ENCODE results near the gene UBR1. TPM values are rescaled to one million over a fixed set of nuclear protein-coding genes. Genes with fewer than 3 reads are reported as not detected.

Gene UBR1
- total and polyA plus RNA-seq, 2 donors (not counting 3 experiments of a cell fraction or from before 2014, with no cell fraction given) = 5.3 to 26.9 TPM

GRCh38 chr15:43103907-43104306, 1.9 kb downstream of the UBR1 start:
- no peak overlapping the region for H3K4me2 ChIP-seq (ENCODE audit: insufficient read depth, low read length)
- no peak overlapping the region for H3K27ac ChIP-seq (ENCODE audit: insufficient read depth, low read depth, low read length)
- TF ChIP-seq POLR2A (IDR thresholded peaks at IDR 0.05; ENCODE audit: low read depth, low read length) (no peak), GATA2 (IDR thresholded peaks at IDR 0.05; ENCODE audit: insufficient read depth, insufficient read length, low read depth, low read length) (no peak), MYC (IDR thresholded peaks at IDR 0.05; ENCODE audit: low read depth, low read length) (no peak), JUN (IDR thresholded peaks at IDR 0.05; ENCODE audit: borderline replicate concordance, insufficient read depth, insufficient read length, low read depth) (no peak), FOS (IDR thresholded peaks at IDR 0.05; ENCODE audit: borderline replicate concordance, insufficient read depth, low read length) (no peak), EZH2 (IDR thresholded peaks at IDR 0.05; ENCODE audit: borderline replicate concordance, low read depth, low read length, severe bottlenecking) (no peak), CTCF (IDR thresholded peaks at IDR 0.05; ENCODE audit: extremely low read depth in 1 of 2, insufficient read depth in 1 of 2, low read depth in 1 of 2, low read length in 2 of 2) (no peak), POLR2AphosphoS5 (IDR thresholded peaks at IDR 0.05; ENCODE audit: insufficient read depth, low read depth, low read length) (no peak)
- TF ChIP-seq, protein P1, sequence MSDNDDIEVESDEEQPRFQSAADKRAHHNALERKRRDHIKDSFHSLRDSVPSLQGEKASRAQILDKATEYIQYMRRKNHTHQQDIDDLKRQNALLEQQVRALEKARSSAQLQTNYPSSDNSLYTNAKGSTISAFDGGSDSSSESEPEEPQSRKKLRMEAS (IDR thresholded peaks at IDR 0.05; ENCODE audit: insufficient read depth, insufficient read length) = no peak
- H3K4me3 ChIP-seq (replicated peaks in 1 of 3; ENCODE audit: insufficient read depth in 1 of 3, low read depth in 1 of 3, low read length in 3 of 3) = no peak overlapping the region
- FAIRE-seq = no peak
- no peak for DNase-seq (ENCODE audit: low read depth, low spot score)
- no peaks in the 10 kb centered on the region for H3K27me3 ChIP-seq (ENCODE audit: control insufficient read depth in 2 of 2, insufficient read depth in 2 of 2, low read length in 2 of 2)
- no peaks in the 10 kb centered on the region for H3K9me3 ChIP-seq (replicated peaks; ENCODE audit: control insufficient read depth, insufficient read depth, low read length)
- H4K20me1 ChIP-seq (replicated peaks; ENCODE audit: control insufficient read depth, extremely low read depth, insufficient read depth, low read length) = no peaks in the 10 kb centered on the region
- intact Hi-C loops (cut with micrococcal nuclease) = loop anchor here (10.0 kb wide), 1 partner anchor 1181 kb away; the partner anchor contains the start of gene GOLM2
- dilution Hi-C loops (cut with MboI; ENCODE audit: extremely low pct_ligation_motif_present, low sequenced_read_pairs) = no loop called here
- peaks cover 0 to 6% of the 10 kb centered on the region in 2 experiments for H3K36me3 ChIP-seq (ENCODE audit: control insufficient read depth in 2 of 2, extremely low read depth in 1 of 2, insufficient read depth in 2 of 2, low read length in 2 of 2)
- no peak overlapping the region for H3K9ac ChIP-seq (replicated peaks; ENCODE audit: extremely low read depth, insufficient read depth, low read length)
- BruUV-seq (replicated peaks) = no TSS peak
- H2AFZ ChIP-seq (ENCODE audit: low read depth, low read length) = no peak overlapping the region
- ChIA-PET CTCF (interaction anchor here (0.7 to 1.5 kb wide), 4 partner anchors 10 to 100 kb away, joined by 3 to 5 read pairs (median 3); no protein-coding TSS in a partner anchor), POLR2A (no interaction called here)
- peaks cover 59% of the 10 kb centered on the region for H3K79me2 ChIP-seq (ENCODE audit: control insufficient read depth, insufficient read depth, low read length)
- H3K9me1 ChIP-seq (replicated peaks; ENCODE audit: control insufficient read depth, extremely low read depth, insufficient read depth, low read length) = no peaks in the 10 kb centered on the region
- peaks cover 23% of the 10 kb centered on the region for H3K4me1 ChIP-seq (ENCODE audit: control insufficient read depth, extremely low read depth, insufficient read depth, low read length)
